NCI-H1694 (cell line): ENCODE measurements around the gene ITIH3.

Experiments used
- DNase-seq: peaks from one replicate; lab custom pipeline; 2025; lab: John Stamatoyannopoulos, UW

ITIH3 gene

DNA sequence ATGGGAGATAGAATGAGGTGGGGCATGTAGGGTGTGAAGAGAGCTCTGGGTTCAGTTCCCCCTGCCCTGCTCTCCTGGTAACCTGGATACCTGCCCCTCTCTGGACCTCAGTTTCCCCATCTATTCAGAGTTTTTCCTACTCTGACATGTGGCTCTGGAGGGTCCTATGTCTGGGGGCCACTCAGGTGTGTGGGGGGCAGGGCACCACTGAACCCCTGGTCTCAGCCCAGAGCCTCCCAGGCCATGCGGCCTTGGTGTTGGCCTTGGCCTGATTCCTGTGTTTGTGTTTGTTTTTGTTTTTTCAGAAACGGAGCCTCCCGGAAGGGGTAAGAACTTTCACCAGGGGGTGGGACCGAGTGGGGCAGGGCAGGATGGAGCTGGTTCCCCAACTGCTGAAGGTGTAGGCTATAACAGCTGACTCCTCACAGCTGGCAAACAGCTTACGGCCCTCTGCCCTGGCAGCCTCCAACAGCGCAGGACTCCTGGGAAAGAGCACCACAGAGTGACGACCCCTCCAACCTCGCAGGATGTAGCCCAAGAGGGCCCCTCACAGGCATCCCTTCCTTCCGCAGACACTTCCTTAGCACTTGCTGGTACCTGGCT is 803 bp downstream of the ITIH3 start:
- no peak for DNase-seq

DNA sequence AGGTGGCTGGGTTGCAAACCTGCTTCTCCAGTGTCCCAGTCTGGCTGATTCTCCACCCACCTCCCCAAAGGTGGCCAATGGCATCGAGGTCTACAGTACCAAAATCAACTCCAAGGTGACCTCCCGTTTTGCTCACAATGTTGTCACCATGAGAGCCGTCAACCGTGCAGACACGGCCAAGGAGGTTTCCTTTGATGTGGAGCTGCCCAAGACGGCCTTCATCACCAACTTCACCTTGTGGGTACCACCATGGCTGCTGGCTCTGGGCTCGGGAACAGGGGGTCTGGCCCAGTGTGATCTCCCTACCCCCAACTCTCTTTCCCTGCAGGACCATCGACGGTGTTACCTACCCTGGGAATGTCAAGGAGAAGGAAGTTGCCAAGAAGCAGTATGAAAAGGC is 1.8 kb downstream of the ITIH3 start:
- no peak for DNase-seq

DNA sequence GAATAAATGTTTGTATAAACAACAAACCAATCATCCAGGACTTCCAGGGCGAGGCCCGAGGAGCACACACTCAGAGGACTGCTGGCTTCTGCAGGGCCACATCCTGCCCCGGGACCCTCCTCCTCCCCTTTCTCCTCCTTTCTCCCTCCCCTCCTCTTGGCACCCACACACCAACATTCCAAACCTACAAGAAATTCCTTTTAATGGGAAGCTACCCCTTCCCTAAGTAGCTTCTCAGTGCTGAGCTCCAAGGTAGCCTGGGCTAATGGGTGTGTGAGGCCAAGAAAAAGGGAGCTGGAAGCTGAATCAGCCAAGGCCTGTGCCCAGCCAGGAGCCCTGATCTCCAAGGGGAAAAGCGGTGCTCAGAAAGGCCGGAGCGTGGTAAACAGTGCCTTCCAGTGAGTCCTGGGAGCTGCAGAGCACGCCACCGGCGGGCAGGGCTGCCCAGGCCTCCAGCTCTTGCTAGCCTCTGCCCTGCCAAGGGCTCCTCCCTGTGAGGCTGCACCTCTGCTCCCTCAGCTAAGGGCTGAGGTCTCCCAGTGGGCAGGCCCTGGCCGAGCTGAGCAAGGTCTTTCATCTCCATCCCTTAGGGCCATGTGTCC is 3.9 kb downstream of the ITIH3 start:
- no peak for DNase-seq

DNA sequence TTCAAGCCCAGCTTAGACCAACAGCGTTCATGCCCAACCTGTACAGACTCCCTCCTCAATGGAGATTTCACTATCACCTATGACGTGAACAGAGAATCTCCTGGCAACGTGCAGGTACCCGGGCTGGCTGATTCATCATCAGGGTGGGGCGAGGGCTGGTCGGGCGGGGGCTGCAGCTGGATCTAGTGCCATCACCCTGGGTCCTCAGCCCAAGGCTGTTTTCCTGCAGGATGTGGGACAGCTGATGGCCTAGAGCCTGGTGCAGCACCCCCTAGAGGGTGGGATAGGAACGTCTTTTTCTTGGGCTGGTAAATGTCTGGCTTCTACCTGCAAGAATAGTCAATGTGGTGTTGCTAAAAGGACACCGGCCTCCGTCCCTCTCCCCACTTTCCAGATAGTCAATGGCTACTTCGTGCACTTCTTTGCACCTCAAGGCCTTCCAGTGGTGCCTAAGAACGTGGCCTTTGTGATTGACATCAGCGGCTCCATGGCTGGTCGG is 4.4 kb downstream of the ITIH3 start:
- no peak for DNase-seq

DNA sequence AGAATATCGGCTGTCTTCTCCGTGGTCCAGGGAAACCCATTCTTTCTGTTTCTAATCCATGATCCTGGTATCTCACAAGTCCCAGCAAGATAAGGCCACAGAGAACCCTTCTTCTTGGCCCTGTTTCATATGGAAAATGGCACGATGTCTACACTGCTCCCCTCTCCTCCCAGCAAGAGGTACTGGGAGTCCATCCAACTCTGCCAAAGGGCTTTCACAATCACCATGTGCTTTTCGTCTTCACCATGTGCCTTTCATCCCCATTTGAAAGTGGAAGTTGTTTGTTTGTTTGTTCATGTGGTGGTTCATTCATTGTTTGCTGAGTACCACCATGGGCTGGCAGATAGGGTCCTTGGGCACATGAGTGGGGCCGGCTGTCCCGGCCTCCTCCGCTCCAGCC is 5.5 kb downstream of the ITIH3 start:
- DNase-seq: no peak

DNA sequence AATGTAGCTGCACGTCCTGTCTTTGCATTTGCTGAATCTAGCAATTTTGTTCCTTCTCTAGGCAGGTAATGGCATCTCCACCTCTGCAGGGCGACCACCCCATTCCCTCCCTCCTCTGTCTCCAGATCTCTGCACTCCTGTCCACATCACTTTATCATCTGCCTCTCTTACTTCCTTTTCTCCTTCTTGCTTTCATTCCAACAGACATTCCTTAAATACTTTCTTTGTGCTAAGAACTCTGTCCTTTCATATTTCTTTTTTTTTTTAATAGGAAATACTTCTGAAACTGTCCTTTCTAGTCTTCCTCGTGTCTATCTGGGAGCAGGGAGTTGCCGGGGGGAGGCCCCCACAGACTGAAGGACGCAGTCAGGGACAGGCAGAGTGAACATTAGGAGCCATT is 7.2 kb downstream of the ITIH3 start:
- no peak for DNase-seq

DNA sequence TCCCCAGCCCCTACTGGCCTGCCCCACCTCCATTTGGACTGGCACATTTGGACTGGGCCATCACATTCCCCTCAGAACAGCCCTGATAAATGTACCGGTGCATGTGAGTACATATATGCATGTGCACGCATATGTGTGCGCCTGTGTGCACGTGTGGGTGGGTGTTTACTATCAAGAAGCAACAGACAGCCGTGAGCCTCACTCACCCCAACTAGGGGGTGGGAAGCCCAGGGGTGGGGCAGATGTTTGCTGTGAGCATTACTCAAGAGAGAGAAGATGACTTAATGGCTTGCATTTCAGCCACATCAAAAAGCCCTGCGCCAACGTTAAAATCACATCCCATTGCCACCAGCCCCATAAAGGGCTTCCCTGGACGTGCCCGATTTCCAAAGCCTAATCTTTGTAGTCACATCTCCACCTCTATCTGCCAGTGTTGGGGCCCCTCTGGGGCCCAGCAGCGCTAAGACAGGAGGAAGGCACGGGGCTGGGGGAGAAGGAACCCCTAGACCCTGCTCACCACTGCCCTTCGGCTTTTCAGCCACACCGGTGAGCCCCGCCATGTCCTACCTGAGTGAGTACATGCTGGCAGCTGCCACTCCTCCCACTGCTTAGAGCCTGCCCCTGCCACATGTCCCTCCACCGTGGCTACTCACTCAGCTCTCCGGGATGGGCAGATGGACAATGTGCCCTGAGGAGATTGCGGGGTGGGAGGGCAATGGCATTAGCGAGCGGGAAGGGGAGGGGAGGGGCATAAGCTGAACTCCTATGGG is 10.9 kb downstream of the ITIH3 start:
- DNase-seq: no peak

DNA sequence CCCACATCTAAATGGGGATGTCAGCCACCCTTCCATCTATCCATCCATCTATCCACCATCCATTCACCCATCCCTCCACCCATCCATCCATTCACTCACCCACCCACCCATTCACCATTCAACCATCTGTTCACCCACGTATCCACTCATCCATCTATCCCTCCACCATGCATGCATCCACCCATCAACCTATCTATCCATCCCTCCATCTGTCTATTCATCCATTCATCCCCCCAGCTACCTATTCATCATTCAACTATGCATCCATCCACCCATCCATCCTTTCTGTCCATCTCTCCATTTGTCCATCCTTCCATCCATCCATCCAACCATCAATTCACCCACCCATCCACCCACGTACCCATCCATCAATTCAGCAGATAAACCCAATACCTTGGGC is 14.6 kb downstream of the ITIH3 start:
- DNase-seq: no peak

DNA sequence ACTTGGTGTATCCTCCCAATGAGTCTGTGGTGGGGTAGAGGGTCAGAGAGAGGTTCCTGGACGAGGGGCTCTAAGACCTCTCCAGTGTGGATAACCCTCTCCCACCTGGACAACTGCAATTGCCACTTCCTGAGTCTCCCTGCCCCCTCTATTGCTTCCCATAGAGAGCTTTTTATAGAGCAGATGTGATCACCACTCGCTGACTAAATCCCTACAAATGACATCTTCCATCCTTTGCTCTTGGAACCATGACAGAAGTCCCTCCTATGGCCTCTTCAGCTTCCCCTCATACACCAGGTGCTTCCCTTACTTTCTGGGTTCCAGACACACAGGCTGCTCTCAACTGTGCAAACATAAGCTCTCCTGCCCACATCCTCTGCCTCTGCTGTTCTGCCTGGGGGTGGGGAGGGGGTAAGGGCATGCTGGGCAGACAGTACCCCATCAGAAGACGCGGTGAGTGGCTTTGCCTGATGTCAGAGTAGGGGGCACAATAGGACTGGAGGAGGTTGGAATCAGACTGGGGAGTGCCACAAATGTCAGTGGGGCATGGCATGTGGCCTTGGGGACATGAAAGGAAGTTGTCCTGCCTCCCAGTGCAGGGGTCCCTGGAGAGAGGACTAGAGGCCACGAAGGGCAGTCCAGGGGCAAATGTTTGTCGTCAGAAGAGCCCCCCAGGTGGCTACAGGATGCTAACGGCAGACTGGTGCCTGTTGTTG is 15.2 kb downstream of the ITIH3 start:
- no peak for DNase-seq

DNA sequence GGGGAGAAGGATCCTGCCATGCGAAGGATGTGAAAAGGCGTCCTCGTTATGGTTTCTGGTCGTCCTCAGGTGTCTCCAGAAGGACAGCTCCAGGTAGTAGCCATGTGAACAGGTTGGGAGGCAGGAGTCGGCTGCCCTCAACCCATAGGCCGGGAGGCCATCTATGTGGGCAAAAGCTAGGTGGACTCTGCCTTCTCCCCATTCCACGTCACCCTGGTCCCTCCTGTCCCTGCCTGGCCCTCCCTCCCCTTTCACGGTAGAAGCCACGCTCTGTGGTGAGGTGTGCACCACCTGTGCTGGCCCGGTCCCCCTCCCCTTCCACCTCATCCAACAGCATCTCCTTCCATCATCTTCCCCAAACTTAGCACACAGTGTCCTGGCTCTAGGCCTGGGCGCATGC is 16.3 kb downstream of the ITIH3 start:
- DNase-seq: no peak

DNA sequence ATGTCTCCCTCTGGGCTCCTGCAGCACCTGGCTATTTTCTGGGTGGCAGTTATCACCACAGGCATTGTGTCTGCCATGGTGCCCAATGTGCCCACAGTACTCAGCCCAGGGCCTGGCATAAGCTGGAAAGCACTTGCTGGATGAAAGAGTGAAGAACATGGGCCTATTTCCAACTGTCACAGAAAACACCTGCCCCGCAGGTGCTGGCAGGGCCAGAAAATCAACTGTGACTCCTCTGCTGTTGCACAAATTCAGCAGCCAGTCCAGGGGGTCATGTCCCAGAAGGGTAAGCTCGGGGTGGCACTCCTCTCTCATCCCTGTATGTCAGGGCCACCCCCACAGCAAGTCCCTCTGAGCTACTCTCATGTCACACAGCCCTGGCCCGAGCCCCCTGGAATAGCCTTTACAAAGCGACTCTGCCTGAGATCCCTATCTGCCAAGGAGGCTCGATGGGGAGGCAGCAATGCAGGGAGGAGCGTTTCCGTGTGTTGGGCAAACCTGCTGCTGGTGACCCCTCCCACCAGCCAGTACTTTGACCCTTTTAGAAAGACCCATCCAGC is 16.9 kb downstream of the ITIH3 start:
- DNase-seq: no peak

DNA sequence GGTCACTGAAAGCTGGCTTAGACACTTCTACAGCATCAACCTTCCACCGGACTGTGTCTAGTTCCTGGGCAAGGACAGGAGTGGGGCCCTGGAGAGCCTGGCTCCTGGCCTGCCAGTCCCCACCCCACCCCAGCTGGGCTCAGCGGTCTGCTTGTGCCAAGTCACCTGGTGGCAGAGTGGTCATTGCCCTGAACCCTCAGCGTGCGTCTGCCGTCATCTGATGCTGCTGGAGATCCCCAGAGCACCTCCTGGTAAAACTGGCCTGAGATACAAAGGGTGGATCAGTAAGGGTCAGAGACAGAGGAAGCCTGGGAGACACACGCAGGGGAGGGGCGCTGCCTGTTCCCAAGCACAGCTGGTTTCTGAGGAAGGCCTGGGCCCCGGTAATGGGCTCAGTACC is 19.2 kb downstream of the ITIH3 start:
- no peak for DNase-seq

DNA sequence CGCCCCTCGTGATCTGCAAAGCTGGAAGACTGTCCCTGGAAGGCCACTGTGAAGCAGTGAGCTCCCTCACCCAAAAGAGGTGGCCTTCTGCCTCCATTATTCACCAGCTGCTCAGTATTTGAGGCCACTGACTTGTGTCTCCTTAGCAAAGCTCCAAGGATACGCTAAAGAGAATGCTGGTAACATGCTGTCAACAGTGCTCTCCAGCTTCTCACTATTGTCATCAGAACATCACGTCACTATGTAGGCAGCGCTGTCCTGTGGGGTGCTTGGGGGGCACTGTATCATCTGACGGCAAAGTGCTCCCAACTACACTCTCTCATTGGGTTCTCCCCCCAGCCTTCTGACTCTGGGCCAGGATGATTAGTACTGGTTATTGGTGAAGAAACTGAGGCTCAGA is 21.6 kb downstream of the ITIH3 start:
- no peak for DNase-seq

DNA sequence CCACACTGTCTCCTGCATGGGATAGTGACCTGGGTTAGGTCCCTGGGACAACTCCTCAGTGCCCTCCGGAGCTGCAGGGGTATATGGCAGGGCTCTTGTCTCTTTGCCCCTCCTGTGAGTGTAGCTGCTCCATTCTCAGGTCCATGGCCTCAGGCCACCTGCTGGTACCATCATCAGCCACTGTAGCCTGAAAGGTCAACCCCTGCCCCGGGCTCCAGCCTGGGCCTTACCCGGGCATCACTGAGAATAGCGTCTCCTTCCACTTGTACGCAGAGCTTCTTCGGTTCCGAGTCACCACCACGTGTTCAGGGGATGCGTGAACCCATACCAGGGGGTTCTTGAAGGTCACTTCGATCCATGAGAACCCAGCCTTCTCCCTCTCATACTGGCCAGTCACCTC is 22.1 kb downstream of the ITIH3 start:
- no peak for DNase-seq

DNA sequence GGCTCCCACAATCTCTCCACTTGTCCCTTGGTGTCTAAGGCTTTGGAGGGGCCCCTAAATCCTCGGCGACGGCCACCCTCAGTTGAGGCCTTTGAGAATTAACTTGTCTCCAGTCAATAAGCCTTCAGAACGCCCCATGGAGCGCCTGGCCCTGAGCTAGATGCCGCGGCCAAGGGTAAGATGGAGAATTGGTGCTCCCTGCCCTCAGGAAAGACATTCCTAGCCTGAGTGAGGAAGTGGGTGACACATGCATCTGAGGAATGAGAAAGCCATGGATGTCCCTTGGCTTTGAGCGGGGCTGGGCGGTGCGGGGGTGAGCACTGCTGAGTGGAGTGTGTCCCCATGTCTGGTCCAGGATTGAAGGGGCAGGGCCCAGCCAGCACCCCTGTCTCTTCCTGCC is 22.6 kb downstream of the ITIH3 start:
- DNase-seq: no peak

DNA sequence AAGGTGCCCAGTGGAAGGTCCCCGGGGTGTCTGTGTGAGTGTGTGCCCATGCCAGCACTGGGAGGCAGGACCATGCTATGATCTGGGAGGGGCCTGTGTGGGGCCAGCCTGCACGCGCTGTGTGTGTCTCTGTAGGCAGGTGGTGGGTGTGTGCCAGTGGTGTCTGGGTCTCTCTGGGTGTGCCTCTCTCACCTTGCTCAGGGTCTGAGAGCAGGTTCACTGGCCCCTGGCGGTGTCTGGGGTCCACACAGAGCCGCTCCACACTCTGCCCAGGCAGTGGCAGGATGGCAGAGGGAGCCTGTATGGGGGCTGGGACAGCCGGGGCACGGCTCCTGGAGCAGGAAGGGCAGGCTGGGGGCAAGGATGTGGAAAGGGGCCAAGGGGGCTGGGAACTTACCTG is 23.3 kb downstream of the ITIH3 start:
- no peak for DNase-seq

DNA sequence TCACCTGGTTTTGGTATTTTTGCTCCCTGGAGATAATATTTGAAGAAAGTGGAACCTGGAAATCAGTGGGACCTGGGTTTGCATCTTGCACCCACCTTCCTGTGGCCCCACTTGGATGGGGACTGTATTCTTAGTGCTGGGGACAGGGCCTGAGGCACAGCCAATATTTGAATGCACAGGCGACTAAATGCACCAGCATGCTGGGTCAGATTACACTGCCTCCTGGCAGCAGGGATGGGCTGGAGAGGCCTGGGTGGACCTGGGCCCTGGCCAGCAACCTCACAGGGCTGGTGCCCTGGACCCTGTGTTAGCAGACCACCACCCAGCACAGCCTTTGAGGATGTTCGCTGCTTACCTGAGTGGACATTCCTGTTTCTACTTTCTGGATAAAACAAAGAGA is 25.3 kb downstream of the ITIH3 start:
- no peak for DNase-seq

DNA sequence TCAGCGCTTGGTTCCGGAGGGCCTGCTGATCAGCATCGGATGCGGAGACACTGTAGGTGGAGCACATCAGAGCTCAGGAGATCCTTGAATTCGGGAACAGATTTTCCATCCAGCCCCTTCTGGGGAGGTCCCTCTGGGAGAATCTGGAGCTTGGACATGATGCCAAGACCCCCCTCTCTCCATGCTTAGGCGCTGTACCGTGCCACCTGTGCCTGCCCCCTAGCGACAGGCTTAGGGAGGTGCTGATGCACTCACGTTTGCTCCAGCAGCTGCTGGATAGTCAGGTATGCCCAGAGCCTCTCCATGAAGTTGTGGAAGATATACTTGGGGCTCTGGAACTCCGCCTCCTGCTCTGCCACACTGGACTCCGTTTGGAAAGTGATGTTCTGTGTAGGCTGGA is 26.1 kb downstream of the ITIH3 start:
- peak; percentile 36 for DNase-seq

DNA sequence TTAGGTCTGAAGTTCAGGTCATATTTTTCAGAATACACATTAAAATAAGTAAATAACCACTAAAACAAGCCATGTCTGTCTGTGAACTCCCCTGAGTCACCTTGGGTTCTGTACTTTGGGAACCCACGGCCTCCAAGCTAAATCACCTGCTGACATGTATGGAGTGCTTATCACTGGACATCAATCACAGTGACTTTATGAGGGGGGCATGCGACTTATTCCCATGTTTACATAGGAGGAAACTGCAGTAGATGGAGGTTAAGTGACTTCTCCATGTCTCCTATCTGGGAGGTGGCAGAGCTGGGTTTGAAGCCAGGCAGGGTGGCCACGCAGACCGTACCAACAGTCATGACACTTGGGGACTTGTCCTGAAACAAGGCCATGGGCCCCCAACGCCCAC is 27.8 kb downstream of the ITIH3 start:
- DNase-seq: no peak

DNA sequence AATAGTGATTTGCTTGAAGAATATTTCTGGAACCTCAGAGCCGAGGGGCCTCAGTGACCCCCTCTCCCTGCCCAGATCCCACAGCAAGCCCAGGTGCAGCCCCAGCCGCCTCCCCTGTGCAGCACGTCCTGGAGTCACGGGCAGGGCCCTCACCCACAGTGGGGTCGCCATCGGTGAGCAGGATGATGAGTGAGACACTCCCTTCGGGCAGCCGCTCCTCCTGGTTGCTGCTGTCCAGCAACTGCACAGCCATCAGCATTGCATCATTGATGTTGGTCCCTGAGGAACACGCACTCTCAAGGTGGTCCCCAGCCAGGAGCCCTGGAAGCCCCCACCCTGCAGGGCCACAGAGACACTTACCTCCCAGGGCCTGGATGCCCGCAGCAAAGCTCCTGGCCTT is 29.4 kb downstream of the ITIH3 start:
- DNase-seq: no peak

DNA sequence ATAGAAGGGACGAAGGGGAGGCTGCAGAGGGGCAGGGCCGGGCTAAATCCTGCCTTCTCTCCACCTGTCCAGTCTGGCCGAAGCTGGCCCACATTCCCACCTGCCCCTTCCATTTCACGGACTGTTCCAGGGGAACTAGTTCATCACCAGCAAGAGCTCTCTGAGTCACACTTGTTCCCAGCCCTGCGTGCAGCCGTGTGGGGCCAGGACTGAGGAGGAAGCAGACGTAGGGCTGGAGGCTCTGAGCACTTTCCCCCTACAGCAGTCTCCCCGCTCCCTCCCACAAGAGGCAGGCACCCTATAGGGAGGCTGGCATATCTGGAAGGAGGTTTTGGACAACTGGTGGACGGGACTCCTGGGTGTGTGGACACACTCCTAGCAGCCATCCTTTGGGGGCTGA is 32.8 kb downstream of the ITIH3 start:
- DNase-seq: no peak

DNA sequence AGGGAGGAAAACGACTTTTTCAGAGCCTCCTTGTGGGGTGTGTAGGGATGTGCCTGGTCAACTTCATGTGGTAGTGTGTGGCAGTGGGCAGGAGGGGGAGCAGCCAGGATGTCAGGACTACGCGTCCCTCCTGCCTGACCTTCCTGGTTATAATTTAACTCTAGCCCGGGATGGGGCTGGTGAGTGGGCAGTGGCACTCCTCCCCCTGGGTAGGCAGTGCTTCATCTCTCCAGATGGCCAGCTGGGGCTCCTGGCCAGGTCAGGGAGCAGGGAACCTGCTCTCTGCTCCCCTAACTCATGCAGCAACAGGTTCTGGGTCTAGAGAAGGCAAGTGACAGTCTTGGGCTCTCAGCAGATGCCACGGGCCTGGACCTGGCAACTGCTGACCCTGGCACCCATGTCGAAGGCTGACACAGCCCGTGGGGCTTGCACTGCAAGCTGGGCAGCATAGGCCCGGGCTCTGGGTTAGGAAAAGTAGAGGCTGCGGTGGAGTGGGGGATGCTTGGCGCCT is 33.3 kb downstream of the ITIH3 start:
- DNase-seq: no peak
